Gastrocnemius medialis (tissue), 4 donors: Measurements from ENCODE around the gene P4HA1.

ENCODE experiments used
- CTCF ChIP-seq, 5 experiments: fragments of 450-650 bp in 3 of 5; fragments of 200-600 bp in 2 of 5; sonication (generic) in 2 of 5; IDR thresholded peaks in 4 of 5; conservative IDR thresholded peaks in 1 of 5; 1 replicate in 4 of 5; 2 replicates in 1 of 5; pipeline ENCODE4 v1.5.1; 2016 to 2019; ENCODE audit warnings: antibody characterized with exemption in 5 of 5, mild to moderate bottlenecking in 3 of 5, moderate library complexity in 3 of 5
- POLR2A ChIP-seq, 2 donors: fragments of 450-650 bp; IDR thresholded peaks; one replicate each; pipeline ENCODE4 v1.6.1; 2017; ENCODE audit warnings: antibody characterized with exemption in 2 of 2, mild to moderate bottlenecking in 2 of 2, moderate library complexity in 2 of 2

GRCh38 chr10:73094986-73095480 is 1.6 kb downstream of the P4HA1 start:
- TF ChIP-seq POLR2A (IDR thresholded peaks at IDR 0.05) (no peak), CTCF (IDR thresholded peaks at IDR 0.05 in 4 of 5, conservative IDR thresholded peaks at IDR 0.05 in 1 of 5) (no peak)
